Measurements from ENCODE around the gene UNC13D. TPM values are rescaled to one million over a fixed set of nuclear protein-coding genes. Genes with fewer than 3 reads are reported as not detected.
"Not testable (repeated sequence)": the region's sequence is repeated elsewhere in the genome, so short reads cannot be mapped to it uniquely, and the experiment has no call there.

The UNC13D gene
- total RNA-seq, 1 donor from 2014 or later: 12.8 TPM

GRCh38 chr17:75807861-75808260 lies 36.3 kb downstream of the UNC13D start:
- DNase-seq (ENCODE audit: low spot score): peak; percentile 57

- DNase-seq (ENCODE audit: low spot score): peak; percentile 73
These were observed 37.2 kb downstream of the UNC13D start for GRCh38 chr17:75806822-75807500.

- DNase-seq (ENCODE audit: low spot score): no peak
These were observed 40.3 kb downstream of the UNC13D start for GRCh38 chr17:75803883-75804282.

GRCh38 chr17:75799402-75799801 lies 44.8 kb downstream of the UNC13D start:
- DNase-seq (ENCODE audit: low spot score): peak; percentile 12

GRCh38 chr17:75795820-75796607 lies 48.2 kb downstream of the UNC13D start:
- peak; percentile 79 for DNase-seq (ENCODE audit: low spot score)

- DNase-seq (ENCODE audit: low spot score): no peak
These were observed 50.7 kb downstream of the UNC13D start for GRCh38 chr17:75793460-75793859.

- no peak for DNase-seq (ENCODE audit: low spot score)
These were observed 53.0 kb downstream of the UNC13D start for GRCh38 chr17:75791254-75791653.

- peak; percentile 98 for DNase-seq (ENCODE audit: low spot score)
These were observed 59.0 kb downstream of the UNC13D start for GRCh38 chr17:75785016-75785890.

- DNase-seq (ENCODE audit: low spot score): peak; percentile 98
These were observed 59.7 kb downstream of the UNC13D start, which contains the start of gene UNK for GRCh38 chr17:75784473-75785015. Gene UNK, plus strand, starts transcription at chr17:75784806. Its CDS starts 75 bp downstream, at chr17:75784881.

GRCh38 chr17:75783803-75784472 lies 60.3 kb downstream of the UNC13D start:
- peak; percentile 79 for DNase-seq (ENCODE audit: low spot score)

- DNase-seq (ENCODE audit: low spot score): no peak
These were observed 61.0 kb downstream of the UNC13D start for GRCh38 chr17:75783069-75783783.

GRCh38 chr17:75779987-75780889 lies 64.0 kb downstream of the UNC13D start:
- no peak for DNase-seq (ENCODE audit: low spot score)

- DNase-seq (ENCODE audit: low spot score): peak; percentile 99
These were observed 64.8 kb downstream of the UNC13D start for GRCh38 chr17:75779250-75779986.

- DNase-seq (ENCODE audit: low spot score): peak; percentile 91
These were observed 65.3 kb downstream of the UNC13D start for GRCh38 chr17:75778861-75779249.

GRCh38 chr17:75778066-75778860 lies 65.9 kb downstream of the UNC13D start:
- DNase-seq (ENCODE audit: low spot score): not testable (repeated sequence)

- no peak for DNase-seq (ENCODE audit: low spot score)
These were observed 66.8 kb downstream of the UNC13D start for GRCh38 chr17:75777296-75777922.
